ENCODE data around the gene SGSH.

DNA sequence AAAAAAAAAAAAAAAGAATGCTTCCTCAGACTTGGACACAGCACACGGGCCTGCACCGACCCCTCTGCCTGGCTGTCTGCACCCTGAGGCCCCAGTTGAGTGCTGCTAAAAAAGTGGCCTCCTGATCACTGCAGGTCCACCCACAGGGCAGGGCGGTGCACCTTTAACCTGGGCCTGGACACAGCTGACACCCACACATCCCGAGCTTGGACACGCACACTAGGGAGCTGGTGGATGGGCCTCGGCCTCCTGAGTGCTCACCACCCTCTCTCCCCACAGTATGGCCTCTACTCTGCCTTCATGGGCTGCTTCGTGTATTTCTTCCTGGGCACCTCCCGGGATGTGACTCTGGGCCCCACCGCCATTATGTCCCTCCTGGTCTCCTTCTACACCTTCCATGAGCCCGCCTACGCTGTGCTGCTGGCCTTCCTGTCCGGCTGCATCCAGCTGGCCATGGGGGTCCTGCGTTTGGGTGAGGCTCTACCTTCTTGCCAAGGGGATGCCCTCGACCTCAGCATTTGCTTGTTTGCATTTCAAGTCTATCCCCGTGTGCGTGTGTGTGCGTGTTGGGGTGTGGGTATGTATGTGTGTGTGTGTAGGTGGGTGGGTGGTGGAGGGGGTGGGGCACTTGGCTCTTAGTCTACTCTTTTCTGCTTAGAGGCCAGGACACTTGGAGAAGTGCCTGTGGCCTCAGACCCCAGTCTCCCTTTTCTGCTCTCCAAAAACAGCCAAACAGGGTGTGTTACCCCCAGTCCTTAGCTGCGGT lies 2.4 kb upstream of the SGSH start:
- TF ChIP-seq, protein P1, sequence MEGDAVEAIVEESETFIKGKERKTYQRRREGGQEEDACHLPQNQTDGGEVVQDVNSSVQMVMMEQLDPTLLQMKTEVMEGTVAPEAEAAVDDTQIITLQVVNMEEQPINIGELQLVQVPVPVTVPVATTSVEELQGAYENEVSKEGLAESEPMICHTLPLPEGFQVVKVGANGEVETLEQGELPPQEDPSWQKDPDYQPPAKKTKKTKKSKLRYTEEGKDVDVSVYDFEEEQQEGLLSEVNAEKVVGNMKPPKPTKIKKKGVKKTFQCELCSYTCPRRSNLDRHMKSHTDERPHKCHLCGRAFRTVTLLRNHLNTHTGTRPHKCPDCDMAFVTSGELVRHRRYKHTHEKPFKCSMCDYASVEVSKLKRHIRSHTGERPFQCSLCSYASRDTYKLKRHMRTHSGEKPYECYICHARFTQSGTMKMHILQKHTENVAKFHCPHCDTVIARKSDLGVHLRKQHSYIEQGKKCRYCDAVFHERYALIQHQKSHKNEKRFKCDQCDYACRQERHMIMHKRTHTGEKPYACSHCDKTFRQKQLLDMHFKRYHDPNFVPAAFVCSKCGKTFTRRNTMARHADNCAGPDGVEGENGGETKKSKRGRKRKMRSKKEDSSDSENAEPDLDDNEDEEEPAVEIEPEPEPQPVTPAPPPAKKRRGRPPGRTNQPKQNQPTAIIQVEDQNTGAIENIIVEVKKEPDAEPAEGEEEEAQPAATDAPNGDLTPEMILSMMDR (IDR thresholded peaks at IDR 0.05; ENCODE audit: insufficient read depth, low read depth, low read length), result no peak
- TF ChIP-seq EZH2 (IDR thresholded peaks at IDR 0.05; ENCODE audit: insufficient read depth, low read length), result no peak
